K562 (cell line): Measurements from ENCODE around the gene TMC1.

Experiments used
- BRCA1 ChIP-seq, 2 experiments: fragments of 450-650 bp in 1 of 2; sonication (generic) in 1 of 2; formaldehyde crosslinking in 1 of 2; IDR thresholded peaks; 2 replicates each; pipeline versions ENCODE4 v1.5.0 to v1.6.1; 2017 to 2020; ENCODE audit warnings: mild to moderate bottlenecking in 1 of 2, missing genetic modification reagents in 1 of 2
- BRF1 ChIP-seq: IDR thresholded peaks from 3 replicates; pipeline ENCODE4 v1.6.1; 2011; ENCODE audit warnings: borderline replicate concordance, mild to moderate bottlenecking; ENCODE audit not compliant: insufficient read length; ENCODE audit errors: extremely low read depth
- CBFA2T2 ChIP-seq: fragments of 450-650 bp; conservative IDR thresholded peaks from 2 replicates; pipeline ENCODE4 v1.6.1; 2017; ENCODE audit warnings: mild to moderate bottlenecking
- EWSR1 ChIP-seq: fragments of 450-650 bp; IDR thresholded peaks from 2 replicates; pipeline ENCODE4 v1.6.1; 2018; ENCODE audit warnings: borderline replicate concordance, mild to moderate bottlenecking, low read depth, moderate library complexity; ENCODE audit not compliant: partially characterized antibody
- HDAC6 ChIP-seq: IDR thresholded peaks from 2 replicates; pipeline ENCODE4 v1.6.1; 2012; ENCODE audit warnings: low read depth, mild to moderate bottlenecking, control low read depth, inconsistent platforms, low read length, moderate library complexity
- KLF1 ChIP-seq: fragments of 450-650 bp; IDR thresholded peaks from 2 replicates; pipeline ENCODE4 v1.6.1; 2016; ENCODE audit warnings: missing genetic modification characterization, missing compliant biosample characterization
- POLR2A ChIP-seq: fragments of 450-650 bp; conservative IDR thresholded peaks from 2 replicates; pipeline ENCODE4 v1.6.1; 2016
- POLR2AphosphoS5 ChIP-seq: IDR thresholded peaks from 2 replicates; pipeline ENCODE4 v1.6.1; 2011; ENCODE audit warnings: mild to moderate bottlenecking, low read depth, low read length, moderate library complexity; ENCODE audit not compliant: control insufficient read depth, insufficient read depth
- TCF7L2 ChIP-seq: fragments of 150-350 bp; IDR thresholded peaks from 2 replicates; pipeline ENCODE4 v1.6.1; 2016; ENCODE audit warnings: low read depth, mild to moderate bottlenecking, low read length, moderate library complexity
- TF ChIP-seq, protein P1 (sequence below), 3 experiments: IDR thresholded peaks in 2 of 3; conservative IDR thresholded peaks in 1 of 3; 2 replicates each; pipeline ENCODE4 v1.5.1; 2011 to 2012; ENCODE audit warnings: low read length in 3 of 3, mild to moderate bottlenecking in 3 of 3, control low read depth in 2 of 3, improper control_type of control experiment in 1 of 3, inconsistent platforms in 1 of 3, low read depth in 1 of 3, mixed read lengths in 1 of 3, moderate library complexity in 1 of 3; ENCODE audit not compliant: insufficient read depth in 2 of 3

GRCh38 chr9:72758944-72759343 is 237.5 kb downstream of the TMC1 start:
- TF ChIP-seq KLF1 (tag) (no peak), CBFA2T2 (no peak), POLR2A (no peak), POLR2AphosphoS5 (no peak), EWSR1 (no peak), BRF1 (no peak), HDAC6 (no peak), BRCA1 (IDR thresholded peaks at IDR 0.05) (no peak), BRCA1 (CRISPR knock-in tag; IDR thresholded peaks at IDR 0.05) (no peak), TCF7L2 (no peak)
- TF ChIP-seq, protein P1, sequence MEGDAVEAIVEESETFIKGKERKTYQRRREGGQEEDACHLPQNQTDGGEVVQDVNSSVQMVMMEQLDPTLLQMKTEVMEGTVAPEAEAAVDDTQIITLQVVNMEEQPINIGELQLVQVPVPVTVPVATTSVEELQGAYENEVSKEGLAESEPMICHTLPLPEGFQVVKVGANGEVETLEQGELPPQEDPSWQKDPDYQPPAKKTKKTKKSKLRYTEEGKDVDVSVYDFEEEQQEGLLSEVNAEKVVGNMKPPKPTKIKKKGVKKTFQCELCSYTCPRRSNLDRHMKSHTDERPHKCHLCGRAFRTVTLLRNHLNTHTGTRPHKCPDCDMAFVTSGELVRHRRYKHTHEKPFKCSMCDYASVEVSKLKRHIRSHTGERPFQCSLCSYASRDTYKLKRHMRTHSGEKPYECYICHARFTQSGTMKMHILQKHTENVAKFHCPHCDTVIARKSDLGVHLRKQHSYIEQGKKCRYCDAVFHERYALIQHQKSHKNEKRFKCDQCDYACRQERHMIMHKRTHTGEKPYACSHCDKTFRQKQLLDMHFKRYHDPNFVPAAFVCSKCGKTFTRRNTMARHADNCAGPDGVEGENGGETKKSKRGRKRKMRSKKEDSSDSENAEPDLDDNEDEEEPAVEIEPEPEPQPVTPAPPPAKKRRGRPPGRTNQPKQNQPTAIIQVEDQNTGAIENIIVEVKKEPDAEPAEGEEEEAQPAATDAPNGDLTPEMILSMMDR (IDR thresholded peaks at IDR 0.05 in 2 of 3, conservative IDR thresholded peaks at IDR 0.05 in 1 of 3; ENCODE audit: insufficient read depth in 2 of 3, low read depth in 1 of 3, low read length in 3 of 3): no peak
